GM18870 (cell line): Measurements from ENCODE around the gene ALK.

Experiments
- ATAC-seq: cut with Tn5 transposase; IDR thresholded peaks from one replicate; pipeline ENCODE4 v1.9.1; 2021; ENCODE audit warnings: moderate library complexity; ENCODE audit not compliant: unreplicated experiment

ALK gene

DNA sequence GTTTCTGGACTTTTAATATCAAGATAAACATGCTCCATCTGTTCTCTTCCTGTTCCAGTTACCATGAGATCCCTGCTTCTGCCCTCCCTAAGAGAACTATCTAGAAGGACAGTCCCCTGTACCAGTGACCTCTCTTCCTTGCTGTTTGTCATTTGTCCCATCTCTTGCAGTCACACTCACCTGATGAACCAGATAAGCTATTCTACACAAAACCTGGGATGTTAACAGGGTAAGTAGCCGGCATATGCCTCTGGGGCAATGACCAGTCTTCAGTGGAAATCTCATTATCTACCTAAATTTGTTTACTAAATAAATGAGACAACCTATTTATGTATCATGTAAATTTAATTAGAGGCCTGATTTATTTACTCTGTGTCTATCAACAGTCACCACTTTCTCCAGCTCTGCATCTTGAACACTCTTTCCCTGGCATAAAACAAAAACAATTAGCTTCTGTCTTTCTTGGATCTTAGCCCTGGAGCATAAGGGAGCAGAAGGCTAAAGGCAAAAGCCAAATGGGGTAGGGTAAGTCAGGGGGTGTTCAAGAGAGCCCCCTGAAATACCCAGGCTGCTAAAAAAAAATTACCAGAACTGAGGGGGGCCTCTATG is 337.7 kb downstream of the ALK start:
- no peak for ATAC-seq

DNA sequence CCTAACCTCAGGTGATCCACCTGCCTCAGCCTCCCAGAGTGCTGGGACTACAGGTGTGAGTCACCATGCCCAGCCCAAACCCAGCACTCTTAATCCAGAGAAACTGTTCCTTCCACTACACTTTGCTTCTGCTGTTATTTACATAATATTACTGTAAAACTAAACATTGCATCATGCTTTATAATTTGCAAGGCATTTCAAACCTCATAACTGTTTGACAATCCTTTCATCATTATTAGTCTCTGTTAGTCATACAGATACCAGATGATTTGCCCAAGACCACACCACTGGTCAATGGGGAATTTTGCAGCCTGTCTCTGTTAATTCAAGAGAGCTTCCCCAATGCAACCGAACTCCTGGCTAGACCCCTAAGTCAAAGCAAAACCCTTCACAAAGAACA is 338.3 kb downstream of the ALK start:
- ATAC-seq, result peak; percentile 75

DNA sequence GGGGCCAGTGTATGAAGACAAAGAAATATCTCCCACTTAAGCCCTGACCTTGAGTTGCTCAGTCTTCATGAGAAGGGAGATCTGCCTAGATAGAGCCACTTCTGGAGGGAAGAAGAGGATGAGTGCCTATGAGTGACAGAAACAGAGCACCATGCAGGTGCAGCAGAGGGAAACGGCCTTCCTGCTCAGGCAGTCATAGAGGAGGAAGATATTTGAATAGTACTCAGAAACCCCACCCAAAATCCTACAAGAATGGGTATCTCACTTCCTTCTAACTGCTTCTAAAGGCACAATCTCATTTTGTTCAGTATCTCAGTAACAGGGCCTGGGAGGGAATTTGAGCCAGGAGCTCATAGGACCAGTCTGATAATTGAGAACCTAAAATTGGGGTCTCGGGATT is 339.3 kb downstream of the ALK start:
- no peak for ATAC-seq

GRCh38 chr2:29580223-29580622 is 341.2 kb downstream of the ALK start:
- no peak for ATAC-seq

GRCh38 chr2:29579495-29580169 is 341.8 kb downstream of the ALK start:
- no peak for ATAC-seq

DNA sequence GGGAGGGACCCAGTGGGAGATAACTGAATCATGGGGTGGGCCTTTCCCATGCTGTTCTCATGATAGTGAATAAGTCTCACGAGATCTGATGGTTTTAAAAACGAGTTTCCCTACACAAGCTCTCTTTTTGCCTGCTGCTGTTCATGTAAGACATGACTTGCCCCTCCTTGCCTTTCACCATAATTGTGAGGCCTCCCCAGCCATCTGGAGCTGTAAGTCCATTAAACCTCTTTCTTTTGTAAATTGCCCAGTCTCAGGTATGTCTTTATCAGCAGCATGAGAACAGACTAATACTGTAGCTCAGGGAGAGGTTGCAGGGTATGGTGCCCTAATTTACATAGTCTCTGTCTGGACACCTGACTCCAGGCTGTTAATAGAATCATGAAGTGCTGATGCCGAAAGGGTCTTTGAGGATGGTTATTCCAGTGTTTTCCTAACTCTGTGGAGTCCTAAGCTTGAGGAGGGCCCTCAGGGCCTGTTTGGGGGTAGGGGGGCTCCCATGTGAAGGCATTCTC is 343.2 kb downstream of the ALK start:
- no peak for ATAC-seq

- ATAC-seq, result no peak
Measured at GRCh38 chr2:29576231-29576630, 345.2 kb downstream of the ALK start.

DNA sequence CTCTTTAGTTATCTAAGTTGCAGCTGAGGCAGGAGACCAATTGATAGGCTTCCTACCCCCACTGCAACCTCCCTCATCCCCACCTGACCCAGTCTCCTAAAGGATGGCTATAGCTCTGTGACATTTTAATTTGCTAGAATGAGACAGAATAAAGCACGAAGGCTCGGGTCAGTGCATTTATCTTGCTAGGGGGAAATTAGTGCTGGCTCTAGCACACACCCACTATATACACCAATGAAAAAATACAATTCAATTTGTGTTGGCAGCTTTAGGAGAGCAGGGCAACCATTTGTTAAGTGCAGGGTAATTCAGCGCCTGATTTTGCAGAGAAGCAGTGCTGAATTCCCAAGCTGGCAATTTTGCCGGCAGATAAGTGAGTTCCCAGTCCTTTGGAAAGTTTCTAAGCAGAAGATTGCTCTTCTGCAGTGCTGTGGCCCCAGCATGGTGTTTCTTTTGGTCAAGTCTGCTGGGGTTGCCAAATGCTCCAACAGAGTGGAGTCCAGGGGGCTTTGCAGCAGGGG is 346.0 kb downstream of the ALK start:
- ATAC-seq, result no peak

GRCh38 chr2:29573612-29574011 is 347.8 kb downstream of the ALK start:
- ATAC-seq, result no peak

GRCh38 chr2:29573147-29573546 is 348.2 kb downstream of the ALK start:
- ATAC-seq, result no peak

DNA sequence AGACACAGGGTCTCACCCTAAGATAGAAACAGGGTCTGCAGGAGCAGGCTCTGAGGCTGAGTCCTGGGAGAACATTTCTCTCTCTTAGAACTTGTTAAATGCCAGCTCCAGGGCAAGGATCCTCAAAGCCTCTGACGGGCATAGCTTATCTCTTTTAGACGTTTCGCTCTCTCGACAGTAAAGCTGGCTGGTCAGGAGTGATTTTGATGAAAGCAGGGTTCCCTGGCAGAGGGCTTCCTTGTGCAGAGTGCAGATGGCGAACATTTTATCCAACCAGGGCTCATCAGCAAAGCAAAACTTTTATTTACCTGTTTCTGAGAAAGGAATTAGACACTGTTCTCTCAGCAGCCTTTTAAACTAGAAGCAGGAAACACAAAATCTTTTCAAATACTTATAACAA is 350.8 kb downstream of the ALK start:
- ATAC-seq, result no peak

DNA sequence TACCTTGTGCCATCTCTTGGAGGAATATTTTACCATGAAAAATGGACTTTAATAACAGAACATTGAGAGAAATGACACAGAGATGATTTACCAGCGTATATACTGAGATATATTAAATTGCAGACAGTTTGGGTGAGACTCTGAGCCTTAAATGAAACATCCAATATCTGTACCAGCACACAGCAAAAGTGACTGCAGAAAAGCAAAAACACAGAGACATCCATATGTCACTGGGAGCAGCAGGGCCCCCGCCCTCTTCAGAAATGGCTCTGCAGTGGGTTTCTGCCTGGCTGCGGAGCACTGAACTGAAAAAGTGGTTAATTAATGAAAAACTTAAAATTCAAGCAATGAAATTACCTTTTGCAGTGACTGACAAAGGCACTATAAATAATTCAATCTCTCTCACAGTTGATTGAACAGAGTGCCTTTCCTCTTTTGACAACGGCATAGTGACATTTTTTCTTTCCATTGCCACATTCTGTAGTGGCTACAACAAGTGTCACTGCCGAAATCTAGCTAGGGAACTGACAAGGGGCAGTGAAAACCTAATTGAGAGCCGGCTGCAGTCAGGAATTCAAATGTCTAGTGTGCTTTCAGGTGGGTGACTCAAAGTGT is 353.4 kb downstream of the ALK start:
- ATAC-seq, result no peak

DNA sequence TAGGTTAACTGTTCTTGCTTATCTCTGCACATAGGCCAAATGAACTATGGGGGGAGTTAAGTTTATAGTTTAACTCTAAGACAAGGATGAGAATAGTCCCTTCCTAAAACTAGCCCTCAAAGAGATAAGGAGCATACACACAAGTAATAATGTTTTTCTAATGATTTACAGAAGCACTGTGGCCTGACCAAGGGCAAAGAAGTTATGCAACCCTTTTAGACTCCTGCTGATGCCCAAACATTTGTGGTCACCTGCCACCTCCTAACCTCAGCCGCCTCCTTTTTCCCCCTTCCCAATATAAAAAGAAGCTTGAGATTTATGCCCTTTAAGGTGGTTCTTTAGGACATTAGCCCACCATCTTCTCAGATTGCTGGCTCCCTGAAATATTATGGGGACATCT is 357.7 kb downstream of the ALK start:
- no peak for ATAC-seq

- no peak for ATAC-seq
Measured at GRCh38 chr2:29562896-29563295, 358.5 kb downstream of the ALK start.

GRCh38 chr2:29562319-29562718 is 359.1 kb downstream of the ALK start:
- no peak for ATAC-seq

- no peak for ATAC-seq
Measured at GRCh38 chr2:29561628-29562027, 359.8 kb downstream of the ALK start.

DNA sequence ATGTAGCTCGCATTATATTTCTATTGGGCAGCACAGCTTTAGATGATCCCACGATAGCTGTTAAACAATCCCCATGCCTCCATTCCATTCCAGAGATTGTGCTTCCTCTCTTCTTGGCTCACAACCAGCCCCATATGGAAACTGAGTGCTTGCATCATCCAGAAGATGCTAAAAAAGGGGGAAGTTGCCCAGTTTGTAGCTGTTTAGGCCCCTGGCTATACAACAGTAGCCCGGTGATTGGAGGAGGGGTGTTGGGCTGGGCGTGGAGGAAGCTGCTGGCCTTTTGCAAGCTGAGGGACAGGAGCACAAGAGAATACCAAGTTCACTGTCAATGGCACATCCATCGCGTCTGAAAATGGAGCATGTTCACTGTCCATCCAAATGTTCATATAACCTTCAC is 360.2 kb downstream of the ALK start:
- ATAC-seq, result no peak

DNA sequence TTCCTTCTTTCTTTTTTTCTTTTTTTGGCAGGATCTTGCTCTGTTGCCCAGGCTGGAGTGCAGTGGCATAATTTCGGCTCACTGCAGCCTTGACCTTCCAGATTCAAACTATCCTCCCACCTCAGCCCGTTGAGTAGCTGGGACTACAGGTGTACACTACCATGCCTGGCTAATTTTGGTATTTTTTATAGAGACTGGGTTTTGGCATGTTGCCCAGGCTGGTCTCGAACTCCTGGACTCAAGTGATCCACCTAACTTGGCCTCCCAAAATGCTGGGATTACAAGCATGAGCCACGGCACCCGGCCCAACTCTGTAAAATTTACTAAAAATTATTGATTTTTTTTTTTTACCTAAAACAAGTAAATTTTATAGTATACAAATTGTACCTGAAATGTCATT is 360.8 kb downstream of the ALK start:
- no peak for ATAC-seq

DNA sequence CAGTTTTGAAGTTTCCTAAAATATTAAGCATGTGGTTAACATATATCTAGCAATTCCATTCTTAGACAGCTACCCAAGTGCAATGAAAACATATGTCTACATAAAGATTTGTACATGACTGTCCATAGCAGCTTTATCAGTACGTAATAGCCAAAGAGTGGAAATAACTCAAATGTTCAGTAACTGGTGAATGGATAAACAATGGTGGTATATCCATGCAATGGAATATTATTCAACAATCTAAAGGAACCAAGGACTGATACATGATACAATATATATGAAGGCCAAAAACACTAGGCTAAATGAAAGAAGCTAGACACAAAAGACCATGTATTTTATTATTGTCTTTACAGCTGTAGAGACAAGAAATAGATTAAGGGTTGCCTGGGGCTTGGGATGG is 361.4 kb downstream of the ALK start:
- ATAC-seq, result no peak

GRCh38 chr2:29559578-29559977 is 361.8 kb downstream of the ALK start:
- no peak for ATAC-seq

GRCh38 chr2:29558097-29558496 is 363.3 kb downstream of the ALK start:
- ATAC-seq, result no peak

DNA sequence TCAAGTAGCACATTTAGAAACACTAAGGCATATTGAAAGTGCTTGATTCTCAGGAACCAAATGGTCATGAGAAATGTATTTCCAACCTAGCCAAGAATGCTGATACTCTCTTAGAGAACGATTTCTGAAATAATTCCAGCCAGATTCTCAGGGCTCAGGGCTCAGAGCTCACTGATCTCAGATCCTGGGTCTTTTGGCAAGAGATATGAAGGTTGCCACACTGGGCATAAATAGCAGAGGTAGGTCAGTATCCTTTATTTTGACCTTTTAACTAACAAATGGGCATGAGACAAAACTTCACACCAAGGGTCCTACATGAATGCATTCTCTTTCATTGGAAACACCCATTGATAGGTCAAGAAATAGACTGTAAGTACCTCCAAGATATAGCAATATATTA is 364.1 kb downstream of the ALK start:
- no peak for ATAC-seq
